Activated CD4-positive, alpha-beta T cell treated with anti-CD3 and anti-CD28 coated beads, Interleukin-2, amount 10 ng/mL, durations not matched to agents 24 days and 14 days (primary cell): ENCODE measurements around the gene EEF1B2. TPM values are rescaled to one million over a fixed set of nuclear protein-coding genes. Genes with fewer than 3 reads are reported as not detected.
"Not testable (repeated sequence)": the region's sequence is repeated elsewhere in the genome, so short reads cannot be mapped to it uniquely, and the experiment has no call there.

ENCODE experiments used
- DNase-seq: peaks from one replicate; pipeline ENCODE4 v3.0.0; 2022
- H3K27ac Mint-ChIP-seq: one replicate; pipeline ENCODE4 v1.8.0; 2022; ENCODE audit warnings: mild to moderate bottlenecking, mixed read lengths
- H3K27me3 Mint-ChIP-seq: one replicate; pipeline ENCODE4 v1.8.0; 2022; ENCODE audit warnings: mixed read lengths
- H3K36me3 Mint-ChIP-seq: one replicate; pipeline ENCODE4 v1.8.0; 2022; ENCODE audit warnings: low read depth, mild to moderate bottlenecking, mixed read lengths
- H3K4me1 Mint-ChIP-seq: one replicate; pipeline ENCODE4 v1.8.0; 2021; ENCODE audit warnings: mixed read lengths
- H3K4me3 Mint-ChIP-seq: one replicate; pipeline ENCODE4 v1.8.0; 2022; ENCODE audit warnings: mild to moderate bottlenecking, moderate library complexity, mixed read lengths
- H3K9me3 Mint-ChIP-seq: one replicate; pipeline ENCODE4 v1.8.0; 2021; ENCODE audit warnings: mixed read lengths
- intact Hi-C: fragments of 100-400 bp; cut with micrococcal nuclease; formaldehyde crosslinking; loops from one replicate; pipeline ENCODE4 v1.15.1; 2023
- total RNA-seq: library from RNA; stranded (reverse); gene quantifications from 2 replicates; pipeline ENCODE4 v1.2.3, GENCODE V29; 2022

Gene EEF1B2
- total RNA-seq, 1 donor from 2014 or later, result 761 TPM

DNA sequence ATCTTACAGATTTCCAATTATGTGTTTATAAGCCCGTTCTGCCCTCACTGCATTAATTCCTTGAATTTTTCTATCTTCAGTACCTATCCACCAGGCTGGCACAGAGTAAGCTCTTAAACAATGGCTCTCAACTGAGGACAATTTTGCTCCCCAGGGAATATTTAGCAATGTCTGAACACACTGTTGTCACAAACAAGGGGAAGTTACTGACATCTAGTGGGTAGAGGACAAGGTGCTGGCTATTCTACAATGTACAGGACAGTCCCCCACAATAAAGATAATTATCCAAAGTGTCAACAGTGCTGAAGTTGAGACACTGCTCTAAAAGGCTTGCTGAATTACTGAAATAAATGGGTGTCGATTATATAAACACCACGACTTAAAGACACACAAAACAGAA is 5.5 kb upstream of the EEF1B2 start:
- Mint-ChIP-seq H3K27me3 (no peaks in the 10 kb centered on the region), H3K4me1 (peaks cover 34% of the 10 kb centered on the region), H3K4me3 (no peak overlapping the region), H3K36me3 (peaks cover 30% of the 10 kb centered on the region), H3K27ac (no peak overlapping the region), H3K9me3 (no peaks in the 10 kb centered on the region)
- DNase-seq, result no peak
- intact Hi-C loops, result no loop called here

DNA sequence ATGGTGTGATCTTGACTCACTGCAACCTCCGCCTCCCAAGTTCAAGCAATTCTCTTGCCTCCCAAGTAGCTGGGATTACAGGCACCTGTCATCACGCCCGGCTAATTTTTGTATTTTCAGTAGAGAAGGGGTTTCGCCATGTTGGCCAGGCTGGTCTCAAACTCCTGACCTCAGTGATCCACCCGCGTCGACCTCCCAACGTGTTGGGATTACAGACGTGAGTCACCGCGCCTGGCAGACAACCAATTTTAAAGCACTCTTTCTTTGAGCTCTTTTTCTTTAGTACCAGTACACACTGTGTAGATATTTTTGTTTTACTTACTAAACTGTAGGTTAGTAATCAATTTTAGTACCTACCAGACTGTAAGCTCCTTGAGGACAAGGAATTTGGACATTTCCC is 2.7 kb upstream of the EEF1B2 start:
- H3K27ac Mint-ChIP-seq, DNase-seq, intact Hi-C loops, H3K9me3 Mint-ChIP-seq, H3K27me3 Mint-ChIP-seq: not testable (repeated sequence)
- Mint-ChIP-seq H3K4me1 (peaks cover 28% of the 10 kb centered on the region), H3K4me3 (peak overlapping the region; percentile 17), H3K36me3 (peaks cover 38% of the 10 kb centered on the region)

DNA sequence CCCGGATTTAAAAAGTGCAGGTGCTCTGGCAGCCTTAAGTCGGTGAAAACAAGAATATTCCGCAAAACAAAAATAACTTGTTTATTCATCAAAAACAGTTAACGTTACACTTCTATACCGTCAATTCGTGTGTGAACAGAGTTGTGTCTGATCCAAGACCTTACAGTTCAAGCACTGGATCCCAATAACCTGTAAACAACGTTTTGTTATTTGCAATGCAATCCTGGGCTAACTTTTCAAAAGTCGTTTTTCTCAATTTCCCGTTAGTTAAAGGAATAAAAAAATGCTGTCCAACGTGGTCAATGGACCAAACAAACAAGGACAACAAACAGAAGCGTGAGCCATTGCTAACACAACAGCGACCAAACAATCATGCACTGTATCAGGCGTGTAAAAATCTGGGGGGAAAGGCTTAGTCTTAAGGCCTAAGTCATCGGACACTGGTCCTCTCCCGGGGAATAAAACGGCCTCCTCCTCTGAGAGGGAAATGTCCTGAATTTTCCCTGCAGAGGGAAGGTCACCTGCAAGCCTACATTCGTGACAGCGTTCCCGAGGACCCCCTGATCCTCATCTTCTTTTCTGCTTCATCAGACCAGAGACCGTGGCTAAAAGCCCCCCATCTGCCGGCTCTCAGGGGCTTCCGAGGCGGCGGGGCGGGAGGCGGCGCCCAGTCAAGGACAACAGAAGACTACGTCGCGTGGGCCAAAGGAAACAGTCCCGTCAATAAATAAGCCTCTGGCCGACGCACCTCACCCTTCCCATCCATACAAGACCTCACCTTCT is 941 bp upstream of the EEF1B2 start:
- Mint-ChIP-seq H3K4me1 (peaks cover 43% of the 10 kb centered on the region), H3K4me3 (peak overlapping the region; percentile 97), H3K27ac (peak overlapping the region; percentile 99), H3K9me3 (no peaks in the 10 kb centered on the region), H3K36me3 (peaks cover 54% of the 10 kb centered on the region), H3K27me3 (no peaks in the 10 kb centered on the region)
- DNase-seq, result no peak
- intact Hi-C loops, result loop anchor here (1.0 to 2.0 kb wide), 3 partner anchors 72 to 606 kb away; partner anchors contain the start of genes FASTKD2, INO80D, MDH1B and ZDBF2

GRCh38 chr2:206160125-206160806 is 571 bp downstream of the EEF1B2 start:
- peak overlapping the region; percentile 99 for H3K27ac Mint-ChIP-seq
- intact Hi-C loops, result loop anchor here (5.0 kb wide), 2 partner anchors 202 to 282 kb away; partner anchors contain the start of gene ADAM23
- peaks cover 58% of the 10 kb centered on the region for H3K36me3 Mint-ChIP-seq
- peak overlapping the region; percentile 97 for H3K4me3 Mint-ChIP-seq
- no peak for DNase-seq
- no peaks in the 10 kb centered on the region for H3K27me3 Mint-ChIP-seq
- peaks cover 38% of the 10 kb centered on the region for H3K4me1 Mint-ChIP-seq
- no peaks in the 10 kb centered on the region for H3K9me3 Mint-ChIP-seq

GRCh38 chr2:206160807-206161179 is 1.1 kb downstream of the EEF1B2 start:
- peaks cover 61% of the 10 kb centered on the region for H3K36me3 Mint-ChIP-seq
- intact Hi-C loops, result loop anchor here (5.0 kb wide), 2 partner anchors 202 to 282 kb away; partner anchors contain the start of gene ADAM23
- H3K27me3 Mint-ChIP-seq, result no peaks in the 10 kb centered on the region
- H3K9me3 Mint-ChIP-seq, result no peaks in the 10 kb centered on the region
- H3K4me3 Mint-ChIP-seq, result peak overlapping the region; percentile 97
- peak overlapping the region; percentile 99 for H3K27ac Mint-ChIP-seq
- DNase-seq, result no peak
- H3K4me1 Mint-ChIP-seq, result peaks cover 38% of the 10 kb centered on the region

DNA sequence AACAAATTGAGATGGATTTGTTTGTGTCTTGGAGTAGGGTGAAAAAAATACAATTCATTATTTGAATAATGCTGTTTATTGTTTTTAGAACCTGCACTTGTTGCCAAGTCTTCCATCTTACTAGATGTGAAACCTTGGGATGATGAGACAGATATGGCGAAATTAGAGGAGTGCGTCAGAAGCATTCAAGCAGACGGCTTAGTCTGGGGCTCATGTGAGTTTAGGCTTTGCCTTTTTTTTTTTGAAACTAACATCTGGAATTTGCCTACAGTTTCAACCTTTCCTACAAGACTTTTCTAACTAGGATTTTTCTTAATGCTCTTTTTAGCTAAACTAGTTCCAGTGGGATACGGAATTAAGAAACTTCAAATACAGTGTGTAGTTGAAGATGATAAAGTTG is 2.7 kb downstream of the EEF1B2 start:
- intact Hi-C loops, result loop anchor here (5.0 kb wide), 2 partner anchors 200 to 280 kb away; partner anchors contain the start of gene ADAM23
- H3K36me3 Mint-ChIP-seq, result peaks cover 62% of the 10 kb centered on the region
- not testable (repeated sequence) for H3K27me3 Mint-ChIP-seq, DNase-seq, H3K9me3 Mint-ChIP-seq
- H3K4me3 Mint-ChIP-seq, result peak overlapping the region; percentile 97
- H3K4me1 Mint-ChIP-seq, result peaks cover 31% of the 10 kb centered on the region
- peak overlapping the region; percentile 53 for H3K27ac Mint-ChIP-seq

DNA sequence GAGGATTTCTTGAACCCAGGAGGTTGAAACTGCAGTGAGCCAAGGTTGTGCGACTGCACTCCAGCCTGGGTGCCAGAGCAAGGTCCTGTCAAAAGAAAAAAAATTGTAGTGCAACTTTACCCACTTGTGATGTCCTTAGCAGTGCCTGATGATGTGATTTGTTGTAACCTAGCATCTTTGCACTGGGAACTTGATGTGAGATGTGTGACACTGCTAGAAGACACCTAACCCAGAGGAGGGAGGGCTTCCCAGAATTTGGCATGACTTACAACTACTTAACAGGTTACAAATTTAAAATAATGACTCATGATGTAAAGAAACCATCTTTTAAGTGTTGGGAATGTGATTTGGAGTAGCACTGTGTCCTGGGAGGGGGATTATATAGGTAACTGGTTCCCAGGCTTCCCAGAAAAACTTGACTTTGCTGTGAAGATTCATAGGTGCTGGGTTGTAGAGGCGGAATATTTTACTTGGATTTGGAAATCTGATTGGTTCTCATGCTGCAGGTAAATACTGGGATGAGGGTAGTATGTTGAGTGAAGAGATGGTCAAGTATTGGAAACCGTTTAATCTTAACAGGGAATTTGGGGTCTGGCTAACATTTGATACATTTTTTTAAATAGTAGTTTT is 3.7 kb downstream of the EEF1B2 start:
- Mint-ChIP-seq H3K4me1 (peaks cover 25% of the 10 kb centered on the region), H3K9me3 (no peaks in the 10 kb centered on the region), H3K36me3 (peaks cover 62% of the 10 kb centered on the region), H3K27me3 (no peaks in the 10 kb centered on the region), H3K4me3 (peak overlapping the region; percentile 97), H3K27ac (peak overlapping the region; percentile 55)
- DNase-seq, result no peak
- intact Hi-C loops, result loop anchor here (5.0 kb wide), 2 partner anchors 199 to 279 kb away; partner anchors contain the start of gene ADAM23

GRCh38 chr2:206164261-206164862 is 4.7 kb downstream of the EEF1B2 start:
- H3K36me3 Mint-ChIP-seq, result peaks cover 62% of the 10 kb centered on the region
- H3K4me3 Mint-ChIP-seq, result no peak overlapping the region

GRCh38 chr2:206168230-206168629 is 8.5 kb downstream of the EEF1B2 start:
- H3K4me3 Mint-ChIP-seq, H3K4me1 Mint-ChIP-seq, intact Hi-C loops, DNase-seq, H3K27ac Mint-ChIP-seq, H3K27me3 Mint-ChIP-seq, H3K9me3 Mint-ChIP-seq: not testable (repeated sequence)
- H3K36me3 Mint-ChIP-seq, result peaks cover 30% of the 10 kb centered on the region

More at GRCh38 chr2:206164261-206164862, 4.7 kb downstream of the EEF1B2 start:
- Mint-ChIP-seq H3K27me3 (no peaks in the 10 kb centered on the region), H3K4me1 (peaks cover 24% of the 10 kb centered on the region), H3K9me3 (no peaks in the 10 kb centered on the region), H3K27ac (no peak overlapping the region)
- DNase-seq, result peak; percentile 82
- intact Hi-C loops, result loop anchor here (5.0 kb wide), 2 partner anchors 198 to 278 kb away; partner anchors contain the start of gene ADAM23

DNA sequence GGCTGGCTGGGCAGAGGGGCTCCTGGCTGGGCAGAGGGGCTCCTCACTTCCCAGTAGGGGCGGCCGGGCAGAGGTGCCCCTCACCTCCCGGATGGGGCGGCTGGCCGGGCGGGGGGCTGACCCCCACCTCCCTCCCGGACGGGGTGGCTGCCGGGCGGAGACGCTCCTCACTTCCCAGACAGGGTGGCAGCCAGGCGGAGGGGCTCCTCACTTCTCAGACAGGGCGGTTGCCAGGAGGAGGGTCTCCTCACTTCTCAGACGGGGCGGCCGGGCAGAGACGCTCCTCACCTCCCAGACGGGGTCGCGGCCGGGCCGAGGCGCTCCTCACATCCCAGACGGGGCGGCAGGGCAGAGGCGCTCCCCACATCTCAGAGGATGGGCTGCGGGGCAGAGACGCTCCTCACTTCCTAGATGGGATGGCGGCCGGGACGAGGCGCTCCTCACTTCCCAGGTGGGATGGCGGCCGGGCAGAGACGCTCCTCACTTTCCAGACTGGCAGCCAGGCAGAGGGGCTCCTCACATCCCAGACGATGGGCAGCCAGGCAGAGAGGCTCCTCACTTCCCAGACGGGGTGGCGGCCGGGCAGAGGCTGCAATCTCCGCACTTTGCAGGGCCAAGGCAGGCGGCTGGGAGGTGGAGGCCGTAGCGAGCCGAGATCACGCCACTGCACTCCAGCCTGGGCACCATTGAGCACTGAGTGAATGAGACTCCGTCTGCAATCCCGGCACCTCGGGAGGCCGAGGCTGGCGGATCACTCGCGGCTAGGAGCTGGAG is 12.1 kb downstream of the EEF1B2 start:
- peaks cover 15% of the 10 kb centered on the region for H3K36me3 Mint-ChIP-seq
- H3K4me1 Mint-ChIP-seq, intact Hi-C loops, DNase-seq, H3K27ac Mint-ChIP-seq, H3K4me3 Mint-ChIP-seq, H3K27me3 Mint-ChIP-seq, H3K9me3 Mint-ChIP-seq: not testable (repeated sequence)

DNA sequence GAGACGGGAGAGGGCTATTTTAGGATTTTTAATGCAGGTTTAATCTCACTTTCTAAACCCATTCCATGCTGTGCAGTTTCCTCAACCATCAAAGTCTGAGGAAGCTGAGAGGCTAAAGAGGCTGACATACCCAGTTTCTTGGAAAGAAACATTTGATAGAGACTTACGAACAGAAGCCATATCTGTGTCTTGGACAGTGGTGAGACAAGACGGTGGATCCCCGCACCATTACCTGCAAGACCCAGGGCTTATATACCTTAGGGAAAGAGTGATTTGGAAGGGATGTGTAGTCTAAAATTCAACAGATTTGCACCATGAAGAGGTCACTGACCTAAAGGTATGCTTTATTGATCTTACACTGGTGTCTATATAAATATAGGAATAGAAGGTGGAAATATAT is 13.5 kb downstream of the EEF1B2 start:
- Mint-ChIP-seq H3K36me3 (peaks cover 9% of the 10 kb centered on the region), H3K4me1 (no peaks in the 10 kb centered on the region), H3K4me3 (no peak overlapping the region), H3K9me3 (no peaks in the 10 kb centered on the region), H3K27me3 (no peaks in the 10 kb centered on the region), H3K27ac (no peak overlapping the region)
- DNase-seq, result no peak
- intact Hi-C loops, result no loop called here

GRCh38 chr2:206176121-206176520 is 16.4 kb downstream of the EEF1B2 start:
- no peak for DNase-seq
- Mint-ChIP-seq H3K36me3 (no peaks in the 10 kb centered on the region), H3K27me3 (no peaks in the 10 kb centered on the region), H3K4me3 (no peak overlapping the region), H3K9me3 (no peaks in the 10 kb centered on the region), H3K27ac (no peak overlapping the region), H3K4me1 (no peaks in the 10 kb centered on the region)
- intact Hi-C loops, result no loop called here

GRCh38 chr2:206176901-206177300 is 17.2 kb downstream of the EEF1B2 start:
- no peak overlapping the region for H3K27ac Mint-ChIP-seq
- intact Hi-C loops, result no loop called here
- H3K4me1 Mint-ChIP-seq, result no peaks in the 10 kb centered on the region
- no peaks in the 10 kb centered on the region for H3K27me3 Mint-ChIP-seq
- no peaks in the 10 kb centered on the region for H3K9me3 Mint-ChIP-seq
- no peaks in the 10 kb centered on the region for H3K36me3 Mint-ChIP-seq
- DNase-seq, result no peak
- no peak overlapping the region for H3K4me3 Mint-ChIP-seq
